K562 treated with DMSO at 1 percent for 12 hours (cell line): ENCODE data around the gene NLRC5. TPM values are rescaled to one million over a fixed set of nuclear protein-coding genes. Genes with fewer than 3 reads are reported as not detected.

Experiments used
- total RNA-seq: library from RNA; unstranded; fragments of 300-600 nt; gene quantifications from 2 replicates; pipeline ENCODE4 v1.2.3, GENCODE V29; 2022; ENCODE audit not compliant: insufficient read depth

Gene NLRC5, protein sequence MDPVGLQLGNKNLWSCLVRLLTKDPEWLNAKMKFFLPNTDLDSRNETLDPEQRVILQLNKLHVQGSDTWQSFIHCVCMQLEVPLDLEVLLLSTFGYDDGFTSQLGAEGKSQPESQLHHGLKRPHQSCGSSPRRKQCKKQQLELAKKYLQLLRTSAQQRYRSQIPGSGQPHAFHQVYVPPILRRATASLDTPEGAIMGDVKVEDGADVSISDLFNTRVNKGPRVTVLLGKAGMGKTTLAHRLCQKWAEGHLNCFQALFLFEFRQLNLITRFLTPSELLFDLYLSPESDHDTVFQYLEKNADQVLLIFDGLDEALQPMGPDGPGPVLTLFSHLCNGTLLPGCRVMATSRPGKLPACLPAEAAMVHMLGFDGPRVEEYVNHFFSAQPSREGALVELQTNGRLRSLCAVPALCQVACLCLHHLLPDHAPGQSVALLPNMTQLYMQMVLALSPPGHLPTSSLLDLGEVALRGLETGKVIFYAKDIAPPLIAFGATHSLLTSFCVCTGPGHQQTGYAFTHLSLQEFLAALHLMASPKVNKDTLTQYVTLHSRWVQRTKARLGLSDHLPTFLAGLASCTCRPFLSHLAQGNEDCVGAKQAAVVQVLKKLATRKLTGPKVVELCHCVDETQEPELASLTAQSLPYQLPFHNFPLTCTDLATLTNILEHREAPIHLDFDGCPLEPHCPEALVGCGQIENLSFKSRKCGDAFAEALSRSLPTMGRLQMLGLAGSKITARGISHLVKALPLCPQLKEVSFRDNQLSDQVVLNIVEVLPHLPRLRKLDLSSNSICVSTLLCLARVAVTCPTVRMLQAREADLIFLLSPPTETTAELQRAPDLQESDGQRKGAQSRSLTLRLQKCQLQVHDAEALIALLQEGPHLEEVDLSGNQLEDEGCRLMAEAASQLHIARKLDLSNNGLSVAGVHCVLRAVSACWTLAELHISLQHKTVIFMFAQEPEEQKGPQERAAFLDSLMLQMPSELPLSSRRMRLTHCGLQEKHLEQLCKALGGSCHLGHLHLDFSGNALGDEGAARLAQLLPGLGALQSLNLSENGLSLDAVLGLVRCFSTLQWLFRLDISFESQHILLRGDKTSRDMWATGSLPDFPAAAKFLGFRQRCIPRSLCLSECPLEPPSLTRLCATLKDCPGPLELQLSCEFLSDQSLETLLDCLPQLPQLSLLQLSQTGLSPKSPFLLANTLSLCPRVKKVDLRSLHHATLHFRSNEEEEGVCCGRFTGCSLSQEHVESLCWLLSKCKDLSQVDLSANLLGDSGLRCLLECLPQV (N-terminal part only)
- total RNA-seq, result not detected in 2 replicates

DNA sequence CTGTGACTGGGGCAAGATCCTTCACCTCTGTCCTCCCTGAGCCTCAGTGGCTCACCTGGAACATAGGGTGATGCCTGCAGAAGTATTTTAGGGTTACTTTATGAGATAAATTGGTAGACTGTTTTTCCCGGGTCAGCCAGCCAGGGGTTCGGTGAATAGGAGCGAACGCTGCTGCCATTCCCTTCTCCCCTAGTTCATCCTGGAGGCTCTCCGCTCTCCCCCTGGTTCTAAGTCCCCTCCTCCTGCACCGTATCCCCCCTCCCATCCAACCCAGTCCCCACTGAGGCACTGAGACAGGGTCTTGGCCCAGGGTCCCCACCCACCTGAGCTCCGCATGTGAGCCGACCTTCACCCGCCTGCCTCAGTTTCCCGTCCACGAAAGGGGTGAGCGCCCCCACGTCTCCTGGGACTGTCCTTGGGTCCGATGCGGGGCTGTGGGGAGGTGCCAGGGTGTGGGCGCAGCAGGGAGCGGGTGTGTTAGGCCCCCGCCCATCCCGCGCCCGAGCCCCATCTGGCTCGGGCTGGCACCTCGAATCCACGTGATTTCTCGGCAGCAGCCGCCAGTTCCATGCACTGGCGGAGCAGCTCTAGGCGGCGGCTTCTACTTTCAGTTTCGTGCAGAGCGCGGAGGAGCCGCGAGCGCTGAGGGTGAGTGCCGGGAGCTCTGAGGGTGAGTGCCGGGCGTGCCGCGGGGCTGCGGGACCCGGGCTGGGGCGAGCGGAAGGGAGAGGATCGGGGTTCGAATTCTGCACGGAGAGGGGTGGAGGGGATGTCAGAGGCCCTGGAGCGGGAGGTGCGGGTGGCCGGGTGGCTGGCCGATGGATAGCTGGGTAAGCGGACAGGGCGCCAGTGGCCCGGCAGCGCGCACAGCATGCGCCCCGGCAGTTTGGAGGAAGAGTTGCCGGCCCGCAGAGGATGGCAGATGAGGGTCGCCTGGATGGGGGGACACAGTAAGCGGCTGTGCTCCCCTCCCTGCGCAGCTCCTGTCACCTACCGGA, at the start of gene NLRC5:
Gene NLRC5, plus strand, starts transcription at position 610 of the 998 bp plus-strand sequence. CDS start 31,156 bp downstream, outside the sequence.

DNA sequence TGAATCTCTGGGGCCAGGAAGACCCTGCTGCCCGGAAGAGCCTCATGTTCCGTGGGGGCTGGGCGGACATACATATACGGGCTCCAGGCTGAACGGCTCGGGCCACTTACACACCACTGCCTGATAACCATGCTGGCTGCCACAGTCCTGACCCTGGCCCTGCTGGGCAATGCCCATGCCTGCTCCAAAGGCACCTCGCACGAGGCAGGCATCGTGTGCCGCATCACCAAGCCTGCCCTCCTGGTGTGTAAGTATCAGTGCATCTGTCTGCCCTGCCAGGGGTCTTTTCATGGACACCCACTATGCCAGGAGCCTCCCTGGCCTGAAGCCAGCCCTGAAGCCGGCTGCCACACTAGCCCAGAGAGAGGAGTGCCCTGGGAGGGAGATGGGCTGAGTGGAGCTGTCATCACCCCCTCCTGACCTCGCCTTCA, 27.5 kb upstream of the NLRC5 start, which contains the start of gene CETP:
Gene CETP, plus strand, starts transcription at position 100 of the 431 bp plus-strand sequence. Its CDS starts 30 bp downstream, at position 130.

DNA sequence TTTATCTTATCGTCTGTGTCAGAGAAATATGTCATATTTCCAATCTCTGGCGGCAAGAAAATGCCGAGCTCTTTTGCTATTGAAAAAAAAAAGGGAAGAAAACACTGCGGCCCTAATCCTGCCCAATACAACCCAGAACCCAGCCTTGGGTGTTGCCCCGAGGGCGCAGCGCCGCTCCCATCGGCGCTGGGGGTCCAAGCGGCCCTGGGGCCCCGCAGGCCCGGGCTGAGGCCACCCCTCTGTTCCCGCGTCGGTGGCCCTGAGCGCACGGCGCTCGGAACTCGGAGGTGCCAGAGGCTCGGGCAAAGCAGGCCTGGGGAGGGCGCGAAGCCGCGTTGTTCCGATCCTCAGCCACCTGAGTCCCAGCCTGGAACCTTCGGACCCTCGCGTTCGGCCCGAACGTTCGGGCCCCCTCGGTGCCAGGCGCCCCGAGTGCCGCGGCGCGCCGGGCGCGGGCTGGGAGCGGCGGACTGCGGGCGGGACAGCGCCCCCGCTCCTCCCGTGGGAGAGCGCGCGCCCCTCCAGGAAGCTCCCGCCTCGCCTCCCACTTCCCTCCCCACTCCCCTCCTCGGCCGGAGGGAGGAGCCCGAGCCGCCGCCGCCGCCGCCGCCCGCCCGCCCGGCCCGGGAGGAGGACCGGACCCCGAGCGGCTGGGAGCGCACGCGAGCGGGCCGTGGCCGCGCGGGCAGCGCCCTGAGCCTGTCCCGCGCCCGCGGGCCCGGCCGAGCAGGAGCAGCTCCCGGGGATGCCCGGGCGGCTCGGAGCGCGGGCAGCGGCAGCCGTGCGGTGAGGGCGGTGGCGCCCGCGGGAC, 102.8 kb downstream of the NLRC5 start, which contains the start of gene CPNE2:
Gene CPNE2, plus strand, starts transcription at position 609 of the 811 bp plus-strand sequence. CDS start 18,160 bp downstream, outside the sequence.

Other genes starting within 250 kb of the NLRC5 start
- gene SLC12A3, start 124.3 kb upstream of the NLRC5 start, total RNA-seq, result not detected in 2 replicates
- 57.4 and 117 TPM in 2 replicates for gene HERPUD1, start 57.4 kb upstream of the NLRC5 start, total RNA-seq
- not detected in 2 replicates for gene CETP, start 27.6 kb upstream of the NLRC5 start, total RNA-seq
- gene CPNE2, start 103.0 kb downstream of the NLRC5 start, total RNA-seq, result 20.7 and 32.1 TPM in 2 replicates
- gene PSME3IP1, start 196.5 kb downstream of the NLRC5 start, total RNA-seq, result 60.2 and 112 TPM in 2 replicates
- 8.5 and 22.4 TPM in 2 replicates for gene RSPRY1, start 196.8 kb downstream of the NLRC5 start, total RNA-seq